Ecto neural progenitor cell (in vitro differentiated cells): Measurements from ENCODE around the gene FOXO3.
"Not testable (repeated sequence)": the region's sequence is repeated elsewhere in the genome, so short reads cannot be mapped to it uniquely, and the experiment has no call there.

Experiments
- DNase-seq: peaks from one replicate; pipeline ENCODE4 v3.0.0-alpha.2; 2018; ENCODE audit warnings: low spot score

Gene FOXO3

GRCh38 chr6:108661982-108662381, 101.3 kb downstream of the FOXO3 start:
- no peak for DNase-seq

- DNase-seq, result no peak
Observed at GRCh38 chr6:108662702-108663101, 102.0 kb downstream of the FOXO3 start.

DNA sequence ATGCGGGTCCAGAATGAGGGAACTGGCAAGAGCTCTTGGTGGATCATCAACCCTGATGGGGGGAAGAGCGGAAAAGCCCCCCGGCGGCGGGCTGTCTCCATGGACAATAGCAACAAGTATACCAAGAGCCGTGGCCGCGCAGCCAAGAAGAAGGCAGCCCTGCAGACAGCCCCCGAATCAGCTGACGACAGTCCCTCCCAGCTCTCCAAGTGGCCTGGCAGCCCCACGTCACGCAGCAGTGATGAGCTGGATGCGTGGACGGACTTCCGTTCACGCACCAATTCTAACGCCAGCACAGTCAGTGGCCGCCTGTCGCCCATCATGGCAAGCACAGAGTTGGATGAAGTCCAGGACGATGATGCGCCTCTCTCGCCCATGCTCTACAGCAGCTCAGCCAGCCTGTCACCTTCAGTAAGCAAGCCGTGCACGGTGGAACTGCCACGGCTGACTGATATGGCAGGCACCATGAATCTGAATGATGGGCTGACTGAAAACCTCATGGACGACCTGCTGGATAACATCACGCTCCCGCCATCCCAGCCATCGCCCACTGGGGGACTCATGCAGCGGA, 102.9 kb downstream of the FOXO3 start:
- not testable (repeated sequence) for DNase-seq

- DNase-seq, result no peak
Observed at GRCh38 chr6:108665495-108666196, 104.9 kb downstream of the FOXO3 start.

- no peak for DNase-seq
Observed at GRCh38 chr6:108666656-108667260, 106.0 kb downstream of the FOXO3 start.

DNA sequence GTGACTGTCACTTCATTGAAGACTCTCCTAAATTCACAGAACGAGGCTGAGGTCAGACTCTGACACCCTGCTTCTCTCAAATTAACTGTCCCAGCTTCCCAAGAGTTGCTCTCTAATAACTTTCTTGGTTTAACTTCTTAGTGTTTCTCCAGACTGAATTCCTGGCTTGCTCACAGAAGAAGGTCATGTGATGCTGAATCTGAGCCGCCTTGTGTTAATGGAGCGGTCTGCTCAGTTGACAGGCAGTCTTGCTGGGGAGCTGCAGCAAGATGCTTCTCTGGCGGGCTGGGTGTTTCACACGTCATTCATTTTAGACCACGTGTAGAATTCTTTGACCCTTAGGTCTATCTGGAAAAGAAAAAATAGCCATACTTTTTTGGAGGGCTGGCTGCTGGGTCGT, 107.3 kb downstream of the FOXO3 start:
- DNase-seq, result no peak

GRCh38 chr6:108669673-108670072, 109.0 kb downstream of the FOXO3 start:
- DNase-seq, result no peak

GRCh38 chr6:108671175-108671574, 110.5 kb downstream of the FOXO3 start:
- DNase-seq, result no peak

DNA sequence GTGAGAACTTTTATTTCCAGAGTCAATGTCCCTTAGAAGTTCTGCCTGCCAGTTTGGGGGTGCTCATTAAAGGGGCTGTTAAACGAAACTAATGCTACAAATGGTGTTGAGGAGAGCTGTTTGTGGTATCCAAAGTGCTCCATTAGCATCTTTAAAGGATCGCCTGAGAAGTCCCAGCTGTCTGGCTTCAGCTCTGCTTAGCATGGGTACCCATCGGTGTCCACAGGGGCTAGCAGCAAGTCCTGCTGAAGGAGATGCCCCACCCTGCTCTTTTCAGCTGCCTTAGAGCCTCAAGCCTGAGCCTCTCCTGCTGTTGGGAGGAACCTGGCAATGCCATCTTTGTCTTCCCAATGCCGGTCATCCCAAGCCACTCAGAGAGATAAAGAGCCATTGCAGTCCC, 111.1 kb downstream of the FOXO3 start:
- no peak for DNase-seq

DNA sequence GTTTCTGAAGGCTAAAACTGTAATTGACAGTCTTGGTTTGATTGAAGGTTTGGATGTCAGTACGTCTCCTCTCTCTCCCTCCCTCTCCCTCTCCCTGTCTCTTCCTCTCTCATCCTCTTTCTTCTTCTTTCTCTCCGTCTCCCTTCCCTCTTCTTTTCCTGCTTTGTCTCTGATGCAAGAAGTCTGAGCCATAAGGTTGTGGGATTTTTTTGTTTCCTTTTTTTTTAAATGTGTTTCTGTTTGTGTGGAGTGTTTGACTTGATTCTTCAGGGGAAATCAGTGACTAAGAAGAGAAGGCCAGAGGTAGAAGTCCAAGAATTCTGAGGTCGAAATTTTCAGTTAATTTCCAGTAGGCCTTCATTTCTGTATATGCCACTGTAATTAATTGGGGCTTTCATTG, 111.9 kb downstream of the FOXO3 start:
- no peak for DNase-seq

DNA sequence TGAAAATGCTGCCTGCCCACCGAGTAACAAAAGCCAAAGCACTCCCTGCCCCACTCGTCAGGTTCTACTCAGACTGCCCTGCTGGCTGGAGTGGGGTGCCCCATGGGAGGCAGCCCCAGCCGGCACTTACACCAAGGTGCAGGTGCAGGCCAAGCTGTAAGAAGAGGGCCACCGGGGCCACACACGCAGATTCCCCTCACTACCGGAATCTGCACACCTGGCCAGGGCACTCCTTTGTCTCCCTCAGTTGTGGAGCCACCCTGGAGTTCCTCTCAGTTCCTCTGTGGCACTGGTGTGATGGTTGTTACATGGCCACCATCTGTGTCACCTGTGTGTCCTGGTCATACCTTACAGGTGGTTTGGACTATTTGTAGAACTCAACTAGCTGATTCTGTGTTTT, 112.4 kb downstream of the FOXO3 start:
- no peak for DNase-seq

- DNase-seq, result no peak
Observed at GRCh38 chr6:108673602-108674001, 112.9 kb downstream of the FOXO3 start.

DNA sequence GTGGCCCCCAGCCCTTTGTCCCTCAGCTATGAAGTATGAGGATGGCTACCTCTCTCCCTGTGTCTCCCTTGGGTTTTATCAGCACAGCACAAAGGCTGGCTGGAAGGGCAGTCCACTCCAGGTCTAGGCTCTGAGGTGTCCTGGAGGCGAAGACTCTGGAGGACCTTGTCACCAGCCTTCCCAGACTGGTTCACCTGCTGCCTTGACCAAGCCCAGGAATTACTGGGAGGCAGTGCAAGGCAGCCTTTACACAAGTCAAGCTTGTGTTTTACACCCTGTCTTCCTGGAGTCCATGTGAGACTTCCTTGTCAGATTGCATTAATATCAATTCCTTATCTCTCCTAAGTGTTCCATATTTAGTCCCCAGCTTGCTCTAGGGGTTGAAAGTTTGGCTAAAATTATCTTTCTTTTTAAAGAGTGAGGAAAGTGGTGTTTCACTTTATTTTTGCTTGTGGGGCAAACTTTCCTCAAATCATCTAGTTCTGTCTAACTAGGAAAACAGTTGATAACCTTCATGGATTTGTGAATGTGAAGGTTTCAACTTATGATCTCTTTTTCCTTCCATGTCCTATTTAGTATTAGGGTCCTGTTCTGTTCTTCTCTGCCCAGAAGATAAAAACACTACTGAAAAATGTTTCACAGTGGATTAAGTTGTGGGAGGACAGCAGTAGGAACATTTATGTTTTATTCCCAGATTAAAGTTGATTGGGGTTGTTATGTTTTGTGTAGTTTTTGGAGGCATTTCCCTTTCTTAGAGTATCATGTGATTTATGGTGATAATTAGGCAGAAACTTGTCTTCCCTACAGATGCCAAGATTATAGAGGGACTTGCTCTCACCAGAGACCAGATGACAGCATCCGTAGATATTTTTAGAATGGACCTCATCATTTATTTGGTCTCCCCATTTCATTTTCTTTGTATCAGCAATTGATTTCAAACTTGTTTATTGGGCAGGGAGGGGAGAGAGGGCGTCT, 114.8 kb downstream of the FOXO3 start:
- no peak for DNase-seq

DNA sequence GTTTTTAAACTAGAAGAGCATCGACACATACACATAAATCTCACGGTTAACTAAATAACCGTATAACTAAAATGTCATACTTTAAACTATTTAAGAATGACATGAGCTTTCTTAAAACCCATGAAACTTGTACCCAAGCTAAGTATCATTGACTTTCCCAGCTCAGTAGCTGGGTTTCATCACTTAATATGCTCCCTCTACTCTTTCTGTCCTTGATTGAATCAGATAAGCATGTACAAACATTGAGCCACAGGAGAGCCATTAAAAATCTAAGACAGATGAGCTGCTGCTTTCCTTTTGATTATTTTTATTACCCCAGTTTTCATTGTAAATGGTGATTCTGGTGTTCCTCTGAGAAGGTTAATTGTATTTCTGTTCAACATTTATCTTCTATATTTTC, 115.8 kb downstream of the FOXO3 start:
- no peak for DNase-seq

DNA sequence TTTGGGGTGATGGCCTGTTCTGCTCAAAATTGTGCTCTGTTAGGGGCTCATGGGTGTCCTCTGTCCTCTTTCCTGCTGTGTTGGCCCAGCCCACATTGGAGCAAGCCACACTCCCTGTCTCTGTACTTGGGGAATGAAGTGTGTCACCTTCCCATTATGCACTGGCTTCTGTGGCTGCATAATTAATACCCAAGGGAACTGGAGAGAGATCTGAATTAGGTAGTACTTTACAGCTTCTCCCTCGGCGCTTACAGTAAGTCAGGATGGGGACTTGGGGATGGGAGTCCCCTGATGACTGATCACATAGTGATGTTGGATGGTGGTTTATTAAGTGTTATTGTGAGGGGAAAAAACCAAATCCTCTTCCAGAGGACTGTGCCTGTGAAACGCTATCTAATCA, 116.6 kb downstream of the FOXO3 start:
- DNase-seq, result no peak

GRCh38 chr6:108677894-108678293, 117.2 kb downstream of the FOXO3 start:
- no peak for DNase-seq

GRCh38 chr6:108680314-108680713, 119.6 kb downstream of the FOXO3 start:
- DNase-seq, result not testable (repeated sequence)

DNA sequence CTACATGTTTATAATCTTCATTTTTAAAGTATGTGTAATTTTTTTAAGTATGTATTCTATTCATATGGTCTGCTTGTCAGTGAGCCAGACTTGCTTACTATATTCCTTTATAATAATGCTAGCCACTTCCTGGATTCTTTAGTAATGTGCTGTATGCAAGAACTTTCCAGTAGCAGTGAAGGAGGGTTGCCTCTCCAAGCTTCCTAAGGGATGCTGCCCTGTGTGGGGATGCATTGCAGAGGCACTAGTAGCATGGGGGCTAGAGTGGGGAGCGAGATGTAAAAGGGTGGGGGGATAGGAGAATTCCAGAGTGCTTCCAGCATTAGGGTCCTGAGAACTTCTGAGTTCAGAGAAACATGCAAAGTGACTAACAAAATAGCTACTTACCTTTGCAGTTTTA, 121.0 kb downstream of the FOXO3 start:
- not testable (repeated sequence) for DNase-seq

DNA sequence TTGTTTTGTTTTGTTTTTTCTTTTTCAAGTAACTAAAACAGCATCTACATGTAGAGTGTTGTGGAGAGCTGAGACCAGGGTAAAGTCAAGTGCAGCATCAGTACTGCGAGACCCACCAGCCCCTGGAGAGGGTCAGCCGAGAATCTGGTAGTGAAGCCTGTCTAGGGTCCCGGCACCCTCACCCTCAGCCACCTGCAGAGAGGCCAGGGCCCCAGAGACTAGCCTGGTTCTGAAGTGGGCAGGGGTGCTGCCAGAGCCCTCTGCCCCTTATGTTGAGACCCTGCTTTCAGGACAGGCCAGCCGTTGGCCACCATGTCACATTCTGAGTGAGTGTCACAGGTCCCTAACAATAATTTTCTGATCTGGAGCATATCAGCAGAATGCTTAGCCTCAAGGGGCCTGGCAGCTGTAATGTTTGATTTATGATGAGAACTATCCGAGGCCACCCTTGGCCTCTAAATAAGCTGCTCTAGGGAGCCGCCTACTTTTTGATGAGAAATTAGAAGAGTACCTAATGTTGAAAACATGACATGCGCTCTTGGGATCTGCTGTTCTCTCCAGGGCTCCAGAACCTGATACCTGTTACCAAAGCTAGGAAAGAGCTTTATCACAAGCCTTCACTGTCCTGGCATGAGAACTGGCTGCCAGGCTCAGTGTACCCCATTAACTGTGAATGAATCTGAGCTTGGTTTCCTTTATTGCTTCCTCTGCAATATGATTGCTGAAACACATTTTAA, 121.8 kb downstream of the FOXO3 start:
- DNase-seq, result not testable (repeated sequence)

DNA sequence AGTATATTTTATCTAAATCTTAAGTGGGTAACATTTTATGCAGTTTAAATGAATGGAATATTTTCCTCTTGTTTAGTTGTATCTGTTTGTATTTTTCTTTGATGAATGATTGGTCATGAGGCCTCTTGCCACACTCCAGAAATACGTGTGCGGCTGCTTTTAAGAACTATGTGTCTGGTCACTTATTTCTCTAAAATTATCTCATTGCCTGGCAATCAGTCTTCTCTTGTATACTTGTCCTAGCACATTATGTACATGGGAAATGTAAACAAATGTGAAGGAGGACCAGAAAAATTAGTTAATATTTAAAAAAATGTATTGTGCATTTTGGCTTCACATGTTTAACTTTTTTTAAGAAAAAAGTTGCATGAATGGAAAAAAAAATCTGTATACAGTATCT, 123.3 kb downstream of the FOXO3 start:
- not testable (repeated sequence) for DNase-seq

DNA sequence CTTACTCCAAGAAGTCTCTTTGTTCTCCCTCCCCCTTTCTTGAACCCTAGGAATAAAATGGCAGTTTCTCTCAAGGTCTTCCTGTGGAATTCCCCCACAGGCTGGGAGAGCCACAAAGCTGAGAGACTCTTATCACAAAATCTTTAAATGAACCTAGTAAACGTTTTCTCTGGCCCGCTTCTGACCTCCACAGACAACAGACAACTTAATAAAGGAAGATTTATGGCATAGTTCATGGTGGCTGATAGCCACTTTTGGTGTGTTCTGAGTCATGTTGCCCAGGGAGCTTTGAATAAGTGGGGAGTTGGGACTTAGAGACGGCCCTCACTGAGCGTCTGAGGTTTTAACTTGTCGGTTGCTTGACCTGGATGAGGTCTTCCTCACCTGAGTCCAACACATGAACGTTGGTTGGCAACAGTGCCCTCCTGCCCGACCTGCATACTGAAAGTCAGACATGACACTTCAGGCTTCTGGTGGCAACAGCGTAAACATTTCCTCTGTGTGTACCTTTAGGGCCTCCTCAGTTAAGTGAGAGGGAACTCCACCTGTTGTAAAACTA, 124.1 kb downstream of the FOXO3 start:
- DNase-seq, result no peak
